Thyroid gland (tissue), 4 donors: Measurements from ENCODE around the gene DRD2.

Experiments used
- POLR2A ChIP-seq, 2 donors: fragments of 450-650 bp; IDR thresholded peaks; one replicate each; pipeline ENCODE4 v1.6.1; 2017; ENCODE audit warnings: antibody characterized with exemption in 2 of 2, mild to moderate bottlenecking in 2 of 2, moderate library complexity in 1 of 2
- TF ChIP-seq, protein P1 (sequence below), 6 experiments: fragments of 200-600 bp in 3 of 6; fragments of 450-650 bp in 3 of 6; sonication (generic) in 3 of 6; IDR thresholded peaks; one replicate each; pipeline ENCODE4 v1.5.1; 2016 to 2019; ENCODE audit warnings: antibody characterized with exemption in 6 of 6, mild to moderate bottlenecking in 2 of 6, inconsistent platforms in 1 of 6, moderate library complexity in 1 of 6

DNA sequence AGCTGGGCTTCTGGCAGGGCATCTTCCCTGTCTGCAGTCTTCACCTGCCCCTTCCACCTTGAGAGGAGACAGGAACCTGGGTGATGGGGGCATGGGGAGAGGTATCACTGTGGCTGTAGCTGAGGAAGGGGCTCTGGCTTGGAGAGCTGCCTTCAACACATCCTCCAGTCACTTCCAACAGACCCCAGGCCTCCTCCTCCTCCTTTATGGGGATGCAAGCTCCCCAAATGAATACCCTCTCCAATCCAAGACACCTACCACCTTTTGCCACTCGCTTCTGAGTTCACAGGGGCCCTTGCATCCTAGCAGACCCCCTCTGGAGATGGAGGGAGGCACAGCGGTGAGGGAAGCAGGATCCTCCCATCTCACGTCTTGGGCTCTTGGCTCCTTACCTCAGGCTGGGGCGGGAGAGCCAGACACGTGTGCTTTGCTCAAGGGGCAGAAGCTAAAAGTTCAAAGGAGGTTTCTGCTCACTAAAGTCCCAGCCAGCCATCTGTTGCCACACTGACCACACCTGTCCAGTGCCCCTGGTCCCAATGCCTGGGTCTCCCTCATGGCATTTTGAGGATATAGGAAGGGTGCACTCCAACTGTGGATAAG, 74.5 kb downstream of the DRD2 start:
- TF ChIP-seq, protein P1, sequence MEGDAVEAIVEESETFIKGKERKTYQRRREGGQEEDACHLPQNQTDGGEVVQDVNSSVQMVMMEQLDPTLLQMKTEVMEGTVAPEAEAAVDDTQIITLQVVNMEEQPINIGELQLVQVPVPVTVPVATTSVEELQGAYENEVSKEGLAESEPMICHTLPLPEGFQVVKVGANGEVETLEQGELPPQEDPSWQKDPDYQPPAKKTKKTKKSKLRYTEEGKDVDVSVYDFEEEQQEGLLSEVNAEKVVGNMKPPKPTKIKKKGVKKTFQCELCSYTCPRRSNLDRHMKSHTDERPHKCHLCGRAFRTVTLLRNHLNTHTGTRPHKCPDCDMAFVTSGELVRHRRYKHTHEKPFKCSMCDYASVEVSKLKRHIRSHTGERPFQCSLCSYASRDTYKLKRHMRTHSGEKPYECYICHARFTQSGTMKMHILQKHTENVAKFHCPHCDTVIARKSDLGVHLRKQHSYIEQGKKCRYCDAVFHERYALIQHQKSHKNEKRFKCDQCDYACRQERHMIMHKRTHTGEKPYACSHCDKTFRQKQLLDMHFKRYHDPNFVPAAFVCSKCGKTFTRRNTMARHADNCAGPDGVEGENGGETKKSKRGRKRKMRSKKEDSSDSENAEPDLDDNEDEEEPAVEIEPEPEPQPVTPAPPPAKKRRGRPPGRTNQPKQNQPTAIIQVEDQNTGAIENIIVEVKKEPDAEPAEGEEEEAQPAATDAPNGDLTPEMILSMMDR (IDR thresholded peaks at IDR 0.05), result no peak
- TF ChIP-seq POLR2A (IDR thresholded peaks at IDR 0.05), result no peak
